ENCODE data around the gene SLC25A34.

GRCh38 chr1:15757575-15758342 is 21.7 kb downstream of the SLC25A34 start:
- no peak for TF ChIP-seq EZH2 (IDR thresholded peaks at IDR 0.05; ENCODE audit: borderline replicate concordance, control insufficient read depth, low read depth, low read length)
- no peak for TF ChIP-seq BCL3 (IDR thresholded peaks at IDR 0.05; ENCODE audit: borderline replicate concordance, insufficient read depth, low read depth, low read length, poor library complexity, severe bottlenecking)
- TF ChIP-seq RBBP5 (conservative IDR thresholded peaks at IDR 0.05) = no peak
- TF ChIP-seq CTCF (IDR thresholded peaks at IDR 0.05 in 2 of 3, conservative IDR thresholded peaks at IDR 0.05 in 1 of 3; ENCODE audit: control insufficient read depth in 2 of 3, extremely low read depth in 1 of 3, insufficient read depth in 1 of 3, low read depth in 3 of 3, low read length in 3 of 3) = no peak
- TF ChIP-seq RAD21 (IDR thresholded peaks at IDR 0.05; ENCODE audit: insufficient read depth, low read depth, low read length) = no peak
- TF ChIP-seq POLR2AphosphoS5 (IDR thresholded peaks at IDR 0.05; ENCODE audit: low read length) = no peak
- TF ChIP-seq POU2F2 (IDR thresholded peaks at IDR 0.05; ENCODE audit: borderline replicate concordance, low read depth, low read length) = no peak
- TF ChIP-seq ATF3 (IDR thresholded peaks at IDR 0.05; ENCODE audit: borderline replicate concordance, extremely low read depth, low read depth, low read length) = no peak
- no peak for TF ChIP-seq CBFB (IDR thresholded peaks at IDR 0.05; ENCODE audit: low read depth)
- no peak for TF ChIP-seq POLR2A (IDR thresholded peaks at IDR 0.05; ENCODE audit: low read depth, low read length)
- TF ChIP-seq NKRF (conservative IDR thresholded peaks at IDR 0.05) = no peak

Measured in GM12878 (cell line).